Stimulated activated CD8-positive, alpha-beta memory T cell treated with anti-CD3 and anti-CD28 coated beads, Interleukin-15, amount 100 ng/mL, for 1 hour (primary cell): ENCODE data around the gene NPTXR.

ENCODE experiments used
- DNase-seq: peaks from one replicate; pipeline ENCODE4 v3.0.0-alpha.2; 2020; ENCODE audit warnings: low read depth

The NPTXR gene

DNA sequence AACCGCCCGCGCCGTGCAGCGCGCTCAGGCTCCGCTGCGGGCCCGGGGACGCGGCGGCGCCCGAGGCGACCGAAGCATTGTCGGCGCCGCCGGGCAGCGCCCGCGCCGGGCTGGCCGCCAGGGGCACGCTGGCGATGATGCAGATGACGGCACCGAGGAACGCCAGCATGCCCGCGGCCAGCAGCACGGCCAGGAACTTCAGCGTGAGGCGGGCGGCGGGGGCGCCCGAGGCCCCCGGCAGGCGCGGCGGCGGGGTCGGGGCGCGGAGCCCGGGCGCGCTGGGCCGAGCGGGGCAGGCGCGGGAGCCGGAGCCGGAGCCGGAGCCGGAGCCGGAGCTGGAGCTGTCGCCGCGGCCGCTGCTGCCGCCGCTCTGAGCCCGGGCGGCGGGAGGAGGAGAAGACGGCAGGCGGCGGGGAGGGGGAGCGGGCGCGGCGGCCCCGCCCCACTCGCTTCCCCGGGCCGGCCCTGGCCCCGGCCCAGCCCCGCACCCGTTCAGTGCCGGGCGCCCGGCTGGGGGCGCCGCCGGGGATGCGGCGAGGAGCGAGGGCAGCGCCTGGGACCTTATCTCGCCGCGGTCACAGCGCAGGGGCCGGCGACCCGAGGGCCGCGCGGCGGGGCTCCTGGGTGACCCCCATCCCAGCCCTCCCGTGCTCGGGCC is at the start of gene NPTXR:
NPTXR (minus strand) TSS at position 372 of the 658 bp plus-strand sequence.
- DNase-seq, result no peak

DNA sequence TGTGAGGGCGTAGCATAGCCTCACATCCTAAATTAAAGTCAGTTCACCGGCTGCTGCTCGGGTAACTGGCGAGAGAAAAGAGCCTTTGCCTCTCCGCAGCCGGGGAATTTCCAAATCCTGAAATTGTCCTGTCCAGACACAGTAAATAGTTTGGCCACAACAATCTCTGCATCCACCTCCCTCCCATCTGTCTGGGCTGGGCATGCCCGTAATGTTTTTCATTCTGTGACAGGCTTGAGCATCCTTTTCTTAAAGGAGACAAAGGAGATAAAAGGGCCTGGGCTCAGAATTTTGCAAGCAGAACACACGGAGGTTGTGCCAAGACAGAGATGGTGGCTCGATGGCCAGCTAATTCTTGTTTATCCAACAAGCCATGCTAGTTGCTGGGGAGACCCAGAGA is 47.4 kb upstream of the NPTXR start:
- no peak for DNase-seq

- DNase-seq, result no peak
Observed at GRCh38 chr22:38890377-38890776, 46.5 kb upstream of the NPTXR start.

GRCh38 chr22:38886333-38886732 is 42.5 kb upstream of the NPTXR start:
- no peak for DNase-seq

DNA sequence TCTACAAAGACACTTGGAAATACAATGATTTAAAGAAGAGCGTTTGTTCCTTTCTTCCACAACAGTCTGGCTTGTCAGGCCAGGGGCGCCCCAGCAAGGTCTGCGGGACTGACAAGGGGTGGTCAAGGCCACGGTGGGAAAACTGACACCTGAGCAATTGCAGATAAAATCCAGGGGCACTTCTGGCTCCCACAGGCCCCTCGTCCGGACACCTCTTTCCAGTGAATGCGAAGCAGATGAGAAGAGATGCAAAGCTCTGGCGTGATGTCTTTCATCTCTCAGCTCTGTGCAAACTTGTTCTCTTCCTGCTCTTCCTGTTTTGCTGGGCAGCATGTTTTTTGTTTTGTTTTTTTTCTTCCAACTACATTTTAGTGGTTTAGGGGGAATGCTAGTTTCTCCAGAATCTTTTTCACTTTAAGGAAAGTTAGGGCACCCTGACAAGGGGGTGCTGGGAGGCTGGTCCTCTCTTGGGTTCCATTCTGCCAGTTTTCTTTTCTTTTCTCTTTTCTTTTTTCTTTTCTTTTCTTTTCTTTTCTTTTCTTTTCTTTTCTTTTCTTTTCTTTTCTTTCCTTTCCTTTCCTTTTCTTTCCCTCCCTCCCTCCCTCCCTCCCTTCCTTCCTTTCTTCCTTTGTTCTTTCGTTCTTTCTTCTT is 39.3 kb upstream of the NPTXR start:
- no peak for DNase-seq

DNA sequence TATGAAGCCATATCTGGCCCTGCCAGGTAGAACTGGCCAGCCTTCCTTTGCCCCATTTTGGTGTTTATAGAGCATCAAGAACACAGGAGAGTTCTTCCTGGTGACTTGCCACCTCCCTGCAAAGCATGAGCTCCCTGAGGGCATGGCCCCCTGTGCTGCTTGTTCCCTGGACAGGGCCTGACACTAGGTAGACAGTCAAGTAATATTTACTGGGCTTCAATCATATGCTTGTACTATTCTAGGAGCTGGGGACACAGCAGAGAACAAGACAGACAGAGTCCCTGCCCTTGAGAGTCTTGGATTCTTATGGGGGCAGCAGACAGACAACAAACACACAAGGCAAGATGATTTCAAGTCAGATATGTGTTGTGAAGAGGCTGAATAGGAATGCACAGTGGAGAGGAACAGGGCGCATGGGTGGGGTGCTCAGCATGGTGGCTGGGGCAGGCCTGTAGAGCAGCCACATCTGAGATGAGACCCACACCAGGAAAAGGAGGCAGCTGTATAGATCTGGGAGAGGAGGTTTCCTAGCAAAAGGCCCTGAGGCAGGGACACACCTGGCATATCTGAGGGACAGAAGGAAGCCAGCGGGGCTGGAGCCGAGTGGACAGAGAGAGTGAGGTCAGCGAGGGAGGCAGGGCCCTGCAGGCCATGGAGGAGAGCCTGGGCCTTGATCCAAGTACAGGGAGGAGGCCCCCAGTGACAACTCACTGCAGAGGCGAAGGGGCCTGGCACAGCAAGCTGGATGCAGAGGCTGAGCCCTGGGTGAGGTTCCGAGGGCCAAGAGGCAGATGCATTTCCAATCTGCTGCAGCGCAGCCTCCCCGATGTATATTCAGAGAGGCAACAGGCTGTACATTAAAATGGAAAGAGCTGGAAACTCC is 38.4 kb upstream of the NPTXR start:
- no peak for DNase-seq

DNA sequence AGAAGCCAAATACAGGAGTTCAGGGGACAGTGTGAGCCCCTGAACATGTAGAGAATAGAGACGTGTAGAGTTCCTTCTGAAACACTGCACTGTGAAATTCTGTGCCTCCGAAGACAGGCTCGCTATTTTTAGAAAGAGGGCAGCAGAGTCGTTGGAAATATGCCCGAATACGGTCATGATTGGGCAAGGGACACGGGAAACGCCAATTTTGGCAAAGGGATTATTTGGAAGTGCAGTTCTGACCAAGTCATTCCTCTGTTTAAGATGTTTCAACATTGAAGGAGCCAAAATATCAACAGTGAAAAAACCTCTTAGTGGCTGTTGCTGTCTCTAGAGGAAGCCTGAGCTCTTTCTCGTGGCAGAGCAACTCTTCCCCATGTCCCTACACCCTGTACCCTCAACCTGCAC is 37.6 kb upstream of the NPTXR start:
- DNase-seq, result no peak

DNA sequence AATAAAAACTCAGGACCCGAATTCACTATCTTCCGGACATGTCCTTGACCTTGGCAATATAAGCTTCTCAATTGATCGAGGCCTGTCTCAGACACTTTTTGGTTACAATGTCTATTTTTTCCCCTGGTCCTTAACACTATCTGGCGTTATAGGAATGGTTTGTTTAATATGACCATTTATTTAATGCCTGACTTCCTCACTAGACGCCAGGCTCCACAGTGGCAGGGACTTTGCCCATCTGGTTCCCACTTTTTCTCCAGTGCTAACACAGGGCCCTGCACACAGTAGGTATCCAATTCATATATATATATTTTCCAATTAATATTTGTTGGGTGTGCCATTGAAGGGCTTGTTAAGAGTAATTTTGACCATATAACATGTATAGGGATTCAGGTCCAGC is 36.1 kb upstream of the NPTXR start:
- DNase-seq, result no peak

GRCh38 chr22:38879108-38879729 is 35.4 kb upstream of the NPTXR start:
- DNase-seq, result no peak

GRCh38 chr22:38878001-38878400 is 34.2 kb upstream of the NPTXR start:
- DNase-seq, result no peak

GRCh38 chr22:38874529-38875222 is 30.8 kb upstream of the NPTXR start:
- no peak for DNase-seq

- peak; percentile 22 for DNase-seq
Observed at GRCh38 chr22:38873469-38874411, 29.9 kb upstream of the NPTXR start.

GRCh38 chr22:38872831-38873248 is 29.0 kb upstream of the NPTXR start:
- no peak for DNase-seq

GRCh38 chr22:38872172-38872830 is 28.5 kb upstream of the NPTXR start, which contains the start of gene CBX6:
Gene CBX6, minus strand, starts transcription at chr22:38872216. Its CDS starts 26 bp downstream, at chr22:38872190.
- DNase-seq, result peak; percentile 89

GRCh38 chr22:38871360-38872171 is 27.7 kb upstream of the NPTXR start:
- DNase-seq, result no peak

DNA sequence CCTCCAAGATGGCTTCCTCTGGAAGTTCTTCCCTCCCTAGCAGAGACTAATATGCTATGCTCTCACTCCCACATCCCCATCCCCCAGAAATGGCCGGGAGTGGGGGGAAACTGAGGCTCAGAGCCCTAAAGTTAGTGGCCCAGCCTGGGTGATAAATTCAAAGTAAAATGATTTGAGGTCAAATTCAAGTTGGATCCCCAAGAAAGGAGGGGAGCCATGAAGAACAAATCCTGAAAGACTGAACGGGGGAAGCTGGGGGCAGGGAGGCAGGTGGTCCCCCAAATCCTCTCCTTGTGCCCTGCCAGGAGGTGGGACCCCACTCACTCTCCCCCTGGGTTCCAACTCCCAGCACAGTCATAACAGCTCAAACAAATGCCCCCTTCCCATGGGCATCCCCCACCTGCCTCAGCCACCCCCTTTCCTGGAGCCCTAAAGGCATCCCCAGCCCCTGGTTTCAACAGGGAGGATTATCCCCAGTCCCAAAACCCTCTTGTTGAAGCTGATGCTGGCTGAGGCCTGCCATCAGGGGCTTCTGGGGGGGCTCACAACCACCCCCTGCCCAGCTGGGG is 27.0 kb upstream of the NPTXR start:
- DNase-seq, result no peak

GRCh38 chr22:38870312-38870741 is 26.5 kb upstream of the NPTXR start:
- peak; percentile 81 for DNase-seq

GRCh38 chr22:38869663-38870062 is 25.8 kb upstream of the NPTXR start:
- DNase-seq, result no peak
